ENCODE results near the gene UBE3B. TPM values are rescaled to one million over a fixed set of nuclear protein-coding genes. Genes with fewer than 3 reads are reported as not detected.
A peak's percentile ranks its signal among the peaks of the same experiment; 100 is the strongest.

UBE3B gene
- total and polyA plus RNA-seq, 4 donors = 10.0 to 58.9 (median 26.8) TPM

- no peak overlapping the region for H3K27ac ChIP-seq (ENCODE audit: low read depth in 1 of 2, low read length in 1 of 2)
- whole genome bisulfite sequencing, 2 donors = 66 to 92% methylated on average over 1 of the region's 1 CpG
- no peak for TF ChIP-seq CTCF (IDR thresholded peaks at IDR 0.05; ENCODE audit: control extremely low read depth, extremely low read depth)
- DNase-seq (peak in 2 of 3 donors; percentile 44 to 69), ATAC-seq (ENCODE audit: insufficient read depth, low FRiP score) (no peak)
- no peaks in the 10 kb centered on the region for H3K27me3 ChIP-seq (ENCODE audit: control insufficient read depth in 3 of 3, insufficient read depth in 3 of 3, low read length in 2 of 3)
- H3K4me1 ChIP-seq (ENCODE audit: control insufficient read depth in 5 of 5, insufficient read depth in 5 of 5, low read length in 5 of 5) = no peaks in the 10 kb centered on the region
- no peak overlapping the region for H3K9ac ChIP-seq (ENCODE audit: insufficient read depth in 1 of 2, low read length in 2 of 2)
- no peaks in the 10 kb centered on the region for H3K9me3 ChIP-seq (ENCODE audit: control insufficient read depth in 4 of 4, insufficient read depth in 3 of 4, low read length in 3 of 4)
- peaks cover 31 to 50% (median 40%) of the 10 kb centered on the region in 4 donors for H3K36me3 ChIP-seq (ENCODE audit: control insufficient read depth in 4 of 4, insufficient read depth in 4 of 4, low read length in 4 of 4)
- no peak overlapping the region for H3K4me3 ChIP-seq
These were observed 35.2 kb downstream of the UBE3B start for GRCh38 chr12:109512608-109513007.

DNA sequence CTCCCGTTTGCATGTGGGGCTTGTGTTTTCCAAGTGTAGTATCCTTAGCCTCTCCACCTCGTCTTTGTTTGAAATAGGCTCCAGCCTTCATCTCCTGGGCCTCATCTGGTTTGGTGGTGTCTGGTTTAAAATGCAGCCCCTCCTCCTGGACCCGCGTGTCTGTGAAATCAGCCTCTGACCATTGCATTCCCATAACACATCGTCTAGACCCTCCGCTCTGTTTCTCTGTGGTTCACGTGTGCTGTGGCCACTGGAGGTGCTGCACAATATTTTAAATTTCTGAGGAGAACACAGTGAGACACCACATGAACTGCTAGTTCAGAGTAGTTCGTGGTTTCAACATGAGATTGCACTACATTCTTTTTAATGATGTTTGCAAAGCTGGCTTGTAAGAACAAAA is 35.6 kb downstream of the UBE3B start:
- TF ChIP-seq CTCF (IDR thresholded peaks at IDR 0.05; ENCODE audit: control extremely low read depth, extremely low read depth) = no peak
- Histone ChIP-seq H3K4me3 (no peak overlapping the region), H3K9me3 (ENCODE audit: control insufficient read depth in 4 of 4, insufficient read depth in 3 of 4, low read length in 3 of 4) (no peaks in the 10 kb centered on the region), H3K4me1 (ENCODE audit: control insufficient read depth in 5 of 5, insufficient read depth in 5 of 5, low read length in 5 of 5) (no peaks in the 10 kb centered on the region), H3K27ac (ENCODE audit: low read depth in 1 of 2, low read length in 1 of 2) (no peak overlapping the region), H3K36me3 (ENCODE audit: control insufficient read depth in 4 of 4, insufficient read depth in 4 of 4, low read length in 4 of 4) (peaks cover 31 to 50% (median 41%) of the 10 kb centered on the region in 4 donors), H3K27me3 (ENCODE audit: control insufficient read depth in 3 of 3, insufficient read depth in 3 of 3, low read length in 2 of 3) (no peaks in the 10 kb centered on the region), H3K9ac (ENCODE audit: insufficient read depth in 1 of 2, low read length in 2 of 2) (no peak overlapping the region)
- 76 to 83% methylated on average over 8 of the region's 8 CpGs for WGBS, 2 donors
- ATAC-seq (ENCODE audit: insufficient read depth, low FRiP score) (no peak), DNase-seq (no peak)

GRCh38 chr12:109513977-109514376 is 36.5 kb downstream of the UBE3B start:
- Histone ChIP-seq H3K4me1 (ENCODE audit: control insufficient read depth in 5 of 5, insufficient read depth in 5 of 5, low read length in 5 of 5) (no peaks in the 10 kb centered on the region), H3K27me3 (ENCODE audit: control insufficient read depth in 3 of 3, insufficient read depth in 3 of 3, low read length in 2 of 3) (no peaks in the 10 kb centered on the region), H3K9ac (ENCODE audit: insufficient read depth in 1 of 2, low read length in 2 of 2) (no peak overlapping the region), H3K9me3 (ENCODE audit: control insufficient read depth in 4 of 4, insufficient read depth in 3 of 4, low read length in 3 of 4) (no peaks in the 10 kb centered on the region), H3K4me3 (no peak overlapping the region), H3K36me3 (ENCODE audit: control insufficient read depth in 4 of 4, insufficient read depth in 4 of 4, low read length in 4 of 4) (peaks cover 29 to 54% (median 39%) of the 10 kb centered on the region in 4 donors), H3K27ac (ENCODE audit: low read depth in 1 of 2, low read length in 1 of 2) (no peak overlapping the region)
- DNase-seq (no peak), ATAC-seq (ENCODE audit: insufficient read depth, low FRiP score) (no peak)
- 81 to 97% methylated on average over 4 of the region's 4 CpGs for WGBS, 2 donors
- TF ChIP-seq CTCF (IDR thresholded peaks at IDR 0.05; ENCODE audit: control extremely low read depth, extremely low read depth) = no peak

DNA sequence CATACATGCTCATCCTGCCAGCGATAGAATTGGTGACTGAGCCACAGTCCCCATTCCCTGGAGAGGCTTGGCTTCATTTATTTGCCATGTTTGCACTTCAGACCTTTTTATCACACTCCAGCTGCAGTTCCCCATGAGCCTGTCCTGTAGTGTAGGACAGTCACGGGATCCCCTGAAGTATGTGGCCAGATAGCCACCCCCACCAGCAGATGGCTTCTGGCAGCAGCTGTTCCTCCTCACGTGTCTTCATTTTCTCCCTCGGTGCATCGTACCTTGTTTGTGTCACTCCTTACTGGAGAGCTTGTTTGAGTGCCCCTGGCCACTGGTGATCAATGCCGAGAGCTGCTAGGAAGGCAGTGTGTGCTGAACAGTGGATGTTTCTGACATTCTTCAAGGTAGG is 40.2 kb downstream of the UBE3B start:
- Histone ChIP-seq H3K36me3 (ENCODE audit: control insufficient read depth in 4 of 4, insufficient read depth in 4 of 4, low read length in 4 of 4) (peaks cover 10 to 59% (median 45%) of the 10 kb centered on the region in 4 donors), H3K4me3 (no peak overlapping the region), H3K9ac (ENCODE audit: insufficient read depth in 1 of 2, low read length in 2 of 2) (no peak overlapping the region), H3K27me3 (ENCODE audit: control insufficient read depth in 3 of 3, insufficient read depth in 3 of 3, low read length in 2 of 3) (no peaks in the 10 kb centered on the region), H3K4me1 (ENCODE audit: control insufficient read depth in 5 of 5, insufficient read depth in 5 of 5, low read length in 5 of 5) (no peaks in the 10 kb centered on the region), H3K9me3 (ENCODE audit: control insufficient read depth in 4 of 4, insufficient read depth in 3 of 4, low read length in 3 of 4) (no peaks in the 10 kb centered on the region), H3K27ac (ENCODE audit: low read depth in 1 of 2, low read length in 1 of 2) (no peak overlapping the region)
- no peak for TF ChIP-seq CTCF (IDR thresholded peaks at IDR 0.05; ENCODE audit: control extremely low read depth, extremely low read depth)
- no peak for ATAC-seq (ENCODE audit: insufficient read depth, low FRiP score)
- 86 to 89% methylated on average over 6 of the region's 6 CpGs for WGBS, 2 donors
- no peak for DNase-seq
